Parathyroid adenoma (tissue), 2 donors: Measurements from ENCODE around the gene PRSS16.

ENCODE experiments used
- H2AFZ ChIP-seq: fragments of 300-600 bp; sonication (generic); one replicate; pipeline ENCODE4 v1.7.0; 2017; ENCODE audit warnings: antibody characterized with exemption, mild to moderate bottlenecking
- H3K27ac ChIP-seq: fragments of 300-600 bp; sonication (generic); one replicate; pipeline ENCODE4 v1.7.0; 2017
- H3K27me3 ChIP-seq: fragments of 300-600 bp; sonication (generic); one replicate; pipeline ENCODE4 v1.7.0; 2017; ENCODE audit warnings: low read length; ENCODE audit not compliant: control insufficient read depth, insufficient read depth
- H3K36me3 ChIP-seq: fragments of 300-600 bp; sonication (generic); one replicate; pipeline ENCODE4 v1.7.0; 2017; ENCODE audit warnings: low read length; ENCODE audit not compliant: control insufficient read depth, insufficient read depth
- H3K4me1 ChIP-seq: fragments of 300-600 bp; sonication (generic); one replicate; pipeline ENCODE4 v1.7.0; 2017; ENCODE audit warnings: control low read depth
- H3K4me2 ChIP-seq: fragments of 300-600 bp; sonication (generic); one replicate; pipeline ENCODE4 v1.7.0; 2017; ENCODE audit warnings: low read length
- H3K4me3 ChIP-seq: fragments of 300-600 bp; sonication (generic); one replicate; pipeline ENCODE4 v1.7.0; 2017; ENCODE audit warnings: low read depth, low read length
- H3K79me2 ChIP-seq: fragments of 300-600 bp; sonication (generic); one replicate; pipeline ENCODE4 v1.7.0; 2017; ENCODE audit warnings: control low read depth
- H3K9ac ChIP-seq: fragments of 300-600 bp; sonication (generic); one replicate; pipeline ENCODE4 v1.7.0; 2017; ENCODE audit warnings: mild to moderate bottlenecking
- H3K9me3 ChIP-seq: fragments of 300-600 bp; sonication (generic); one replicate; pipeline ENCODE4 v1.7.0; 2017; ENCODE audit warnings: low read length; ENCODE audit not compliant: control insufficient read depth
- CTCF ChIP-seq: fragments of 300-600 bp; sonication (generic); IDR thresholded peaks from one replicate; pipeline ENCODE4 v1.7.0; 2017; ENCODE audit warnings: antibody characterized with exemption, mild to moderate bottlenecking
- donor health status: primary hyperparathyroidism.

Gene PRSS16

GRCh38 chr6:27293436-27294098, 46.1 kb downstream of the PRSS16 start:
- no peaks in the 10 kb centered on the region for H3K79me2 ChIP-seq
- H3K27ac ChIP-seq = no peak overlapping the region
- no peak overlapping the region for H3K9ac ChIP-seq
- peaks cover 30% of the 10 kb centered on the region for H3K27me3 ChIP-seq
- no peaks in the 10 kb centered on the region for H3K36me3 ChIP-seq
- peaks cover 4% of the 10 kb centered on the region for H3K9me3 ChIP-seq
- H3K4me3 ChIP-seq = no peak overlapping the region
- no peak overlapping the region for H2AFZ ChIP-seq
- TF ChIP-seq CTCF = no peak
- H3K4me2 ChIP-seq = no peak overlapping the region
- H3K4me1 ChIP-seq = no peaks in the 10 kb centered on the region

GRCh38 chr6:27294409-27294808, 46.9 kb downstream of the PRSS16 start:
- Histone ChIP-seq H3K4me3 (no peak overlapping the region), H3K9me3 (peaks cover 4% of the 10 kb centered on the region), H3K27ac (no peak overlapping the region), H3K27me3 (peaks cover 29% of the 10 kb centered on the region), H3K79me2 (no peaks in the 10 kb centered on the region), H3K4me1 (no peaks in the 10 kb centered on the region), H3K36me3 (no peaks in the 10 kb centered on the region), H3K9ac (no peak overlapping the region), H3K4me2 (no peak overlapping the region), H2AFZ (no peak overlapping the region)
- TF ChIP-seq CTCF = no peak

GRCh38 chr6:27295301-27296079, 48.0 kb downstream of the PRSS16 start:
- peaks cover 4% of the 10 kb centered on the region for H3K9me3 ChIP-seq

GRCh38 chr6:27296106-27296783, 48.7 kb downstream of the PRSS16 start:
- H3K9me3 ChIP-seq = peaks cover 4% of the 10 kb centered on the region
- H3K27ac ChIP-seq = no peak overlapping the region
- H3K27me3 ChIP-seq = peaks cover 16% of the 10 kb centered on the region
- no peak for TF ChIP-seq CTCF
- H3K79me2 ChIP-seq = no peaks in the 10 kb centered on the region
- H3K4me3 ChIP-seq = no peak overlapping the region
- H2AFZ ChIP-seq = no peak overlapping the region
- no peak overlapping the region for H3K9ac ChIP-seq
- H3K4me2 ChIP-seq = no peak overlapping the region
- no peaks in the 10 kb centered on the region for H3K36me3 ChIP-seq
- no peaks in the 10 kb centered on the region for H3K4me1 ChIP-seq

More at GRCh38 chr6:27295301-27296079, 48.0 kb downstream of the PRSS16 start:
- no peaks in the 10 kb centered on the region for H3K36me3 ChIP-seq
- no peaks in the 10 kb centered on the region for H3K79me2 ChIP-seq
- peaks cover 19% of the 10 kb centered on the region for H3K27me3 ChIP-seq
- no peak for TF ChIP-seq CTCF
- no peak overlapping the region for H3K4me3 ChIP-seq
- H3K4me1 ChIP-seq = no peaks in the 10 kb centered on the region
- H3K27ac ChIP-seq = no peak overlapping the region
- no peak overlapping the region for H2AFZ ChIP-seq
- H3K4me2 ChIP-seq = no peak overlapping the region
- no peak overlapping the region for H3K9ac ChIP-seq
